HG03097 (cell line): Measurements from ENCODE around the gene NAV3.
"Not testable (repeated sequence)": the region's sequence is repeated elsewhere in the genome, so short reads cannot be mapped to it uniquely, and the experiment has no call there.

Experiments
- ATAC-seq: cut with Tn5 transposase; IDR thresholded peaks from one replicate; pipeline ENCODE4 v1.9.1; 2021; ENCODE audit not compliant: unreplicated experiment, low FRiP score

NAV3 gene

GRCh38 chr12:78229591-78230101 lies 399.0 kb downstream of the NAV3 start:
- peak; percentile 93 for ATAC-seq

- no peak for ATAC-seq
Measured at GRCh38 chr12:78232756-78233155, 402.1 kb downstream of the NAV3 start.

GRCh38 chr12:78236264-78236663 lies 405.6 kb downstream of the NAV3 start:
- ATAC-seq, result no peak

- no peak for ATAC-seq
Measured at GRCh38 chr12:78239544-78239943, 408.9 kb downstream of the NAV3 start.

- no peak for ATAC-seq
Measured at GRCh38 chr12:78240827-78241226, 410.1 kb downstream of the NAV3 start.

GRCh38 chr12:78241446-78241845 lies 410.8 kb downstream of the NAV3 start:
- no peak for ATAC-seq

GRCh38 chr12:78244916-78245507 lies 414.3 kb downstream of the NAV3 start:
- ATAC-seq, result no peak

GRCh38 chr12:78248321-78248720 lies 417.6 kb downstream of the NAV3 start:
- ATAC-seq, result no peak

- no peak for ATAC-seq
Measured at GRCh38 chr12:78249578-78249977, 418.9 kb downstream of the NAV3 start.

- not testable (repeated sequence) for ATAC-seq
Measured at GRCh38 chr12:78257662-78258061, 427.0 kb downstream of the NAV3 start.

GRCh38 chr12:78260976-78261375 lies 430.3 kb downstream of the NAV3 start:
- no peak for ATAC-seq

GRCh38 chr12:78261901-78262300 lies 431.2 kb downstream of the NAV3 start:
- ATAC-seq, result no peak
